DOHH2 (cell line): ENCODE results near the gene HOXA10.

ENCODE experiments used
- H3F3A ChIP-seq: fragments of 200-600 bp; sonication (generic), shearing (Covaris generic); 2 replicates; pipeline ENCODE4 v1.6.0; 2016; ENCODE audit warnings: antibody characterized with exemption, mild to moderate bottlenecking; ENCODE audit not compliant: control insufficient read depth, insufficient read depth
- H3K27ac ChIP-seq: fragments of 200-600 bp; sonication (generic); 2 replicates; pipeline ENCODE4 v1.5.1; 2014; ENCODE audit warnings: low read depth, mild to moderate bottlenecking, low read length, moderate library complexity
- H3K27me3 ChIP-seq: fragments of 200-600 bp; sonication (generic); 2 replicates; pipeline ENCODE4 v1.6.1; 2014; ENCODE audit warnings: mild to moderate bottlenecking, low read length, mixed read lengths; ENCODE audit not compliant: control insufficient read depth
- H3K36me3 ChIP-seq: fragments of 200-600 bp; sonication (generic); 2 replicates; pipeline ENCODE4 v1.6.1; 2014; ENCODE audit warnings: mild to moderate bottlenecking, low read length, moderate library complexity, mixed read lengths; ENCODE audit not compliant: control insufficient read depth
- H3K4me1 ChIP-seq: fragments of 200-600 bp; sonication (generic); 2 replicates; pipeline ENCODE4 v1.6.1; 2014; ENCODE audit warnings: mild to moderate bottlenecking, low read length, mixed read lengths; ENCODE audit not compliant: control insufficient read depth
- H3K4me2 ChIP-seq: fragments of 200-600 bp; sonication (generic); 2 replicates; pipeline ENCODE4 v1.6.0; 2014; ENCODE audit warnings: mild to moderate bottlenecking, low read length, moderate library complexity
- H3K4me3 ChIP-seq: fragments of 200-600 bp; sonication (generic); 2 replicates; pipeline ENCODE4 v1.5.1; 2014; ENCODE audit warnings: mild to moderate bottlenecking, low read length, mixed read lengths
- H3K79me2 ChIP-seq: fragments of 200-600 bp; sonication (generic); 2 replicates; pipeline ENCODE4 v1.6.1; 2014; ENCODE audit warnings: mild to moderate bottlenecking, low read length, mixed read lengths; ENCODE audit not compliant: control insufficient read depth
- H3K9me2 ChIP-seq: fragments of 200-600 bp; sonication (generic); replicated peaks from 2 replicates; pipeline ENCODE4 v1.6.1; 2014; ENCODE audit warnings: mild to moderate bottlenecking, low read length, mixed read lengths; ENCODE audit not compliant: control insufficient read depth
- H3K9me3 ChIP-seq: fragments of 200-600 bp; sonication (generic); 2 replicates; pipeline ENCODE4 v1.6.1; 2014; ENCODE audit warnings: antibody characterized with exemption, low read length, mixed read lengths; ENCODE audit not compliant: control insufficient read depth, insufficient read depth
- H4K20me1 ChIP-seq: fragments of 200-600 bp; sonication (generic); 2 replicates; pipeline ENCODE4 v1.6.0; 2014; ENCODE audit warnings: low read depth, mild to moderate bottlenecking, antibody characterized with exemption, low read length, moderate library complexity; ENCODE audit not compliant: control insufficient read depth, insufficient read depth
- CTCF ChIP-seq: fragments of 200-600 bp; sonication (generic); IDR thresholded peaks from one replicate; pipeline ENCODE4 v1.5.1; 2014; ENCODE audit warnings: antibody characterized with exemption, mild to moderate bottlenecking, low read depth, low read length; ENCODE audit not compliant: poor library complexity, severe bottlenecking
- EZH2phosphoT487 ChIP-seq: fragments of 200-600 bp; sonication (generic); IDR thresholded peaks from 2 replicates; pipeline ENCODE4 v1.6.1; 2017; ENCODE audit warnings: borderline replicate concordance, mild to moderate bottlenecking, antibody characterized with exemption, low read length, moderate library complexity, mixed read lengths

Gene HOXA10

DNA sequence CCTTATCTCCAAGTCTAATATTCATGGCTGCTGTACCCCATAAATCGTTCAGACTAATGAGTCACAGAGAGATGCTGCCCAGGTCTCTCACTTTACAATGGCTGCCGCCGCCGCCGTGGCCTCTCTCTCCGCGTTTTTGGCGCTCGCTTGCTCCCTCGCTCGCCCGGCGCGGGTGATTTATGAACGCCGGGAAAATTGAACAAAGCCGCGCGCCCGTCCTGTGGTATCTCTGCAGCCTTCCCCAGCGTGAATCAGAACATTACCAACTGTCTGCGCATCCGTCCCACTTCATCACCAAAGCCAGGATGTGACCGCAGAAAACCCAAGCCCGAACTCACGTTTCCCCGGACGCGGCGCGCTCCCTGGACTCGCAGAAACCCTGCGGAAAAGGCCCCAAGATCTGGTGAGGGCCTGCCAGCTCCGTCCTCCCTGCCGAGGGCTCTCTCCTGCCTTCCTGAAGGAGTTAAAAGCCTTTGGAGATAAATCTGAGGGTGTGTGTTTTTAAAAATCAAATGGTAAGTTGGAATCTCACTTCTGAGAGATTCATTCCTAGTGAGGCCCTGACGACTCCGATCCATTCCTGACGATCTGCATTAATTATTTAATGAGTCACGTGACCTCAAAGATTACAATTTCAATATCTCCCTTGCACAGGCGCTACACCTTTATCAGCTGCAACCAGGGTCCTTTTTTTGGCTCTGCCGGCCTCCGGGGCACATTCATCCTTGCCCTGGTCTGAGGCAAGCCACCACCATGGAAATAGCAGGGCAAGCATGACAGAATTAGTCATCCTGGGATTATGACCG lies 49.8 kb downstream of the HOXA10 start:
- H3K36me3 ChIP-seq: no peaks in the 10 kb centered on the region
- H3K4me1 ChIP-seq: no peaks in the 10 kb centered on the region
- peaks cover 30% of the 10 kb centered on the region for H3K27me3 ChIP-seq
- H3K4me2 ChIP-seq: no peak overlapping the region
- H3F3A ChIP-seq: no peaks in the 10 kb centered on the region
- TF ChIP-seq EZH2phosphoT487 (no peak), CTCF (no peak)
- H3K4me3 ChIP-seq: no peak overlapping the region
- no peak overlapping the region for H3K27ac ChIP-seq
- H3K79me2 ChIP-seq: no peaks in the 10 kb centered on the region
- no peaks in the 10 kb centered on the region for H3K9me2 ChIP-seq
- no peaks in the 10 kb centered on the region for H4K20me1 ChIP-seq
- H3K9me3 ChIP-seq: no peaks in the 10 kb centered on the region

DNA sequence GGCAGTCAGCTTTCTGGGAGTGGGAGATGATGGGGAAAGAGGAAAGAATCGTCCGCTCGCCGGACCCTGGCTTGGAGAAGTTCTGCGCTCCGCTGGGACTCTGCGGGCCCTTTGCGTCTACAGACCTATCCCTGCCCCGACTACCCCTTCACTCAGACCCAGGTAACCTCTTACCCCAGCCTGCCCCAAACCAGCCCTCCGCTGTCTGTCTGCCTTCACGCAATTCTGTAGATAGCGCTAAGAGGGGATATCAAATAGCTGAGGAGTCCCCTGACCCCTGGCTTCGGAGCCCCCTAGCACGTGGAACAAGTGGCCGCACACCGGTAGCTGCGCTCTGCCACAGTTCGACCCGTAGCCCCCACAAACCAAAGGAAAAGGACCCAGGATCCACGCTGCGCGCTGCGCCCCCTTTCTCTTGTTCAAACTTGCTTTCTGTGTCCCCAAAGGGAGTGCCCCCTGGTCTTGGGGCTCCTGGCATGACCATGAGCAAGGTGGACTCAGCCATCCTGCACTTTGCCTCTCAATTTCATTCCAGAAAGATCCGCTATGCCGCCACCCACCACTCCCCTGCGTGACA lies 50.6 kb downstream of the HOXA10 start:
- Histone ChIP-seq H3K4me2 (no peak overlapping the region), H3K27ac (no peak overlapping the region), H3K4me3 (no peak overlapping the region)

GRCh38 chr7:27123007-27123476 lies 51.1 kb downstream of the HOXA10 start:
- Histone ChIP-seq H3K27ac (no peak overlapping the region), H3K27me3 (peaks cover 27% of the 10 kb centered on the region), H3K9me2 (no peaks in the 10 kb centered on the region), H3F3A (no peaks in the 10 kb centered on the region), H3K9me3 (no peaks in the 10 kb centered on the region), H4K20me1 (no peaks in the 10 kb centered on the region), H3K4me1 (no peaks in the 10 kb centered on the region), H3K4me3 (no peak overlapping the region), H3K4me2 (no peak overlapping the region), H3K79me2 (no peaks in the 10 kb centered on the region), H3K36me3 (no peaks in the 10 kb centered on the region)
- TF ChIP-seq CTCF: no peak
- TF ChIP-seq EZH2phosphoT487: no peak

More for the DNA sequence above, 50.6 kb downstream of the HOXA10 start:
- TF ChIP-seq CTCF (no peak), EZH2phosphoT487 (no peak)
- H3K36me3 ChIP-seq: no peaks in the 10 kb centered on the region
- H4K20me1 ChIP-seq: no peaks in the 10 kb centered on the region
- H3K27me3 ChIP-seq: peaks cover 30% of the 10 kb centered on the region
- no peaks in the 10 kb centered on the region for H3K4me1 ChIP-seq
- no peaks in the 10 kb centered on the region for H3K9me2 ChIP-seq
- no peaks in the 10 kb centered on the region for H3K9me3 ChIP-seq
- no peaks in the 10 kb centered on the region for H3K79me2 ChIP-seq
- H3F3A ChIP-seq: no peaks in the 10 kb centered on the region
